GM18520 (cell line): Measurements from ENCODE around the gene SPATA6L.
A peak's percentile ranks its signal among the peaks of the same experiment; 100 is the strongest.
"Not testable (repeated sequence)": the region's sequence is repeated elsewhere in the genome, so short reads cannot be mapped to it uniquely, and the experiment has no call there.

Source experiments
- ATAC-seq: cut with Tn5 transposase; IDR thresholded peaks from one replicate; pipeline ENCODE4 v1.9.1; 2021; ENCODE audit not compliant: unreplicated experiment

The SPATA6L gene

GRCh38 chr9:4639420-4639819 lies 26.9 kb downstream of the SPATA6L start:
- no peak for ATAC-seq

DNA sequence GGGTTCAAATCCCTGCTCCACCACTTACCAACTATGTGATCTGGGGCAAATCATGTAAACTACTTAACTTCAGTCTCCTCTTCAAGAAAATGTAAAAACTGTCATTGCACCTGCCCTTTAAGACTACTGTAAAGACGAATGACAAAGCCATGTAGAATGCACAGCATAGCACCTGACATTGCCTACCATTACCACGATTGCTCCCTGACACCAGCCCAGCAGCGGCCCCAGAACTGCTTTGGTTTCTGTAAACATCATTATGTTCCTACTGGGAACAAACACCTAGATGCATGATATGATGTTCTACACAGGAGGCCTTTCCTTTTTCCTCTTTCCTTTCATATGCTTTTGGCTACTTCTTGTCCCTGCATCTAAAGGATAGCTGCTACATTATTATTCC lies 27.3 kb downstream of the SPATA6L start:
- no peak for ATAC-seq

GRCh38 chr9:4630836-4631235 lies 35.4 kb downstream of the SPATA6L start:
- ATAC-seq, result no peak

- ATAC-seq, result no peak
Measured at GRCh38 chr9:4622016-4622415, 44.3 kb downstream of the SPATA6L start.

DNA sequence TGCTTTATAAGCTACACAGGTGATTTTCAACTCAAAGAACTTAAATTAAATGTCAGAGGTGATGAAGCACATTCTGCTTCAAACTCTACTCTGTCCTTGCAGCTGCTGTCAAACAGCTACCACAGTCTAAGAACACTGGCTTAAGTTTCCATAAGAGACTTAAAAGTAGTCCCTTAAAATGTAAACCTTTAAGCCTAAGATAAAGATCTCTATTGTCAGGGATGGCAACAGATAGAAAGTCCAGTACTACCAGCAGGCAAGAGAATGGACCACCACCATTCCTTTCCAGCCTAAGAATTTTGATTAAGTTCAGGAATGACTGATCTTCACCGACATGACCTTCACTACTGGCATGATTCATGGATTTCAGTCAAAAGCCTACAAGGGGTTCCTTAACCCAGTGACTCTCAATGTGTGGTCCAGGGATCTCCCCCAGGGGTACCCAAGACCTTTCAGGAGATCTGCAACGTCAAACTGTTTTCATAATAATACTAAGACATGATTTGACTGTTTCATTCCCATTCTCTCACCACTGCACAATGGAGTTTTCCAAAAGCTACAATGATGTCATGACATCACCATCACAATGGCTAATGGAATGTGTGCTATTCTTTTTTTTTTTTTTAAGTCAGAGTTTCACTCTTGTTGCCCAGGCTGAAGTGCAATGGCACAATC lies 45.3 kb downstream of the SPATA6L start:
- no peak for ATAC-seq

DNA sequence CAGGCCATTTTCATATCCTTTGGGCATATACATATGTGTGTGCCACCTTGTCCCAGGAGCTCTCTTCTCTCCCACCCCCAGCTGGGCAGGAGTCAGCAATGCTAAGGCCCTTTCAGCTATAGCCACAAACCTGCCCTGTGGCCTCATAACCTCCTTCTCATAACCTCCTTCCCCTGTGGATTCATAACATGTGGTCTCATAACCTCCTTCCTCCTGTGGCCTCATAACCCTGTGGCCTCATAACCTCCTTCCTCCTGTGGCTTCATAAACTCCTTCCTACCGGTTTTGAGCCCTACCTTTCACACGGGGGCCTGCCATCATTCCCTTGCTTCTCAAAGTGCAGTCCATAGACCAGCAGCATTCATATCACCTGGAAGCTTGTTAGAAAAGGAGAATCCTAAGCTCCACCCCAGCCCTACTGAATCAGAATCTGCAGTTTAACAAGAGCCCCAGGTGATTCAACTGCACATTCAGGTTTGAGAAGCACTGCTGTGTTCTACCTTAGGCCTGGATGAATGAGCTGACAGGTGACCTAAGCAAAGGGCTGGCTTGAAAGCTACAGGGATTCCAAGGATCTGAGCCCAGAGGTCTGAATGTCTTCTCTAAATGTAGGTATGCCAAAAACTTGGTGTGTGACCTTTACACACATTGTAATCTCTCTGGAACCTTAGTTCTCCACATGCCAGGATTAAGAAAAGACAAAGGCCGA lies 46.1 kb downstream of the SPATA6L start:
- no peak for ATAC-seq

- no peak for ATAC-seq
Measured at GRCh38 chr9:4618700-4619099, 47.6 kb downstream of the SPATA6L start.

- no peak for ATAC-seq
Measured at GRCh38 chr9:4617752-4618151, 48.5 kb downstream of the SPATA6L start.

DNA sequence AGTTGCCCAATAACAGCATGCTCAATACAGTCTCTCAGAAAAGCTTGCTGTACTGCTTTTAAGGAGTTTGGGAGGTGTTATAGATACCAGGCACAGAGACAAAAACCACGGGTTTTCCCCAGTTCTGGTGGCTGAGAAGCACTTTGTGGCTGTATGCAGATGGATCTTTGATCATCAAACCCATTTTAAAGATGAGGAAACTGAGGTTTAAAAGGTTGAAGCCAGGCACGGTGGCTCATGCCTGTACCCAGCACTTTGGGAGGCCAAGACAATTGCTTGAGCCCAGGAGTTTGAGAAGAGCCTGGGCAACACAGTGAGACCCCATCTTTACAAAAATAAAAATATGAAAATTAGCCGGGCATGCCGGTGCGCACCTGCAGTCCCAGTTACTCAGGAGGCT lies 50.5 kb downstream of the SPATA6L start:
- ATAC-seq, result no peak

- ATAC-seq, result no peak
Measured at GRCh38 chr9:4615251-4615650, 51.0 kb downstream of the SPATA6L start.

- no peak for ATAC-seq
Measured at GRCh38 chr9:4614627-4615026, 51.7 kb downstream of the SPATA6L start.

DNA sequence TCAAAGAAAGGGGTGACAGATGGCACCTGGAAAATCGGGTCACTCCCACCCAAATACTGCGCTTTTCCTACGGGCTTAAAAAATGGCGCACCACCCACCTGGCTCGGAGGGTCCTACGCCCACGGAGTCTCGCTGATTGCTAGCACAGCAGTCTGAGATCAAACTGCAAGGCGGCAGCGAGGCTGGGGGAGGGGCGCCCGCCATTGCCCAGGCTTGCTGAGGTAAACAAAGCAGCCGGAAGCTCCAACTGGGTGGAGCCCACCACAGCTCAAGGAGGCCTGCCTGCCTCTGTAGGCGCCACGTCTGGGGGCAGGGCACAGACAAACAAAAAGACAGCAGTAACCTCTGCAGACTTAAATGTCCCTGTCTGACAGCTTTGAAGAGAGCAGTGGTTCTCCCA lies 60.2 kb downstream of the SPATA6L start:
- not testable (repeated sequence) for ATAC-seq

DNA sequence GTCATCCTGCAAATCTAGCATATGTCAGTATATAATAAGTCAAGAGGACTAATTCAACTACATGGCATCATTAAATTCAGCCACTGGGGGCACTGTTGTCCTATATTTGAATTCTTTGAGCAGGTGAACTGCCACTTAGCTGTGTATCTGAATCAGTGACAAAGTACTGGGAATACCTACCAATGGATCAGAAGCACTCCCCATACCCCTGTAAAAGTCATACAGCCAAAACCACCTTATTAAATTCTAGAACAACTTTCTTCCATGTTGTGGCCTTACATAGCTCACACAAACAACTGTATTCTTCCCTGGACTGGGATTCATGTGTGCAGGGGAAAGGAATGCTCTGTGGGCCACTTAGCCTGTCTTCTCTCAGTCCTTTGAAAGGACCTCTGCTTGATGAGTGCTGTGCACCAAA lies 61.6 kb downstream of the SPATA6L start:
- peak; percentile 43 for ATAC-seq

- no peak for ATAC-seq
Measured at GRCh38 chr9:4603830-4604229, 62.5 kb downstream of the SPATA6L start.

DNA sequence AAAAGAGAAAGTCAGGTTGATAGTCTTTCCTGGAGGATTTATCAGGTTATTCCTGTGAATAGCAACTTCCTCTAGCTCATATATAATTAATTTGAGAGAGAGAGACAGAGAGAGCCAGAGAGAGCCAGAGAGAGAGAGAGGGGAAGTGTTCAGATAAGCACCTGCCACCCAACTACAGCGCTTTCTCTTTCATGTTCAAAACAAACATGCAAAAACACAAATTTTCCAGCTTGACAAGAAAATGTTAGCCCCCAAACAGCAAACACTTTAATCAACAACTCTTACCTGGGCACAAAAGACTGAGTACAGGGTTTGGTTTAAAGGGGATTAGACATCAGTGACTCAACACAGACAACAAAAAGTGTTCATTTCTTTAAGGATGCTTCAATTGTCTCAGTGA lies 65.9 kb downstream of the SPATA6L start:
- ATAC-seq, result no peak

DNA sequence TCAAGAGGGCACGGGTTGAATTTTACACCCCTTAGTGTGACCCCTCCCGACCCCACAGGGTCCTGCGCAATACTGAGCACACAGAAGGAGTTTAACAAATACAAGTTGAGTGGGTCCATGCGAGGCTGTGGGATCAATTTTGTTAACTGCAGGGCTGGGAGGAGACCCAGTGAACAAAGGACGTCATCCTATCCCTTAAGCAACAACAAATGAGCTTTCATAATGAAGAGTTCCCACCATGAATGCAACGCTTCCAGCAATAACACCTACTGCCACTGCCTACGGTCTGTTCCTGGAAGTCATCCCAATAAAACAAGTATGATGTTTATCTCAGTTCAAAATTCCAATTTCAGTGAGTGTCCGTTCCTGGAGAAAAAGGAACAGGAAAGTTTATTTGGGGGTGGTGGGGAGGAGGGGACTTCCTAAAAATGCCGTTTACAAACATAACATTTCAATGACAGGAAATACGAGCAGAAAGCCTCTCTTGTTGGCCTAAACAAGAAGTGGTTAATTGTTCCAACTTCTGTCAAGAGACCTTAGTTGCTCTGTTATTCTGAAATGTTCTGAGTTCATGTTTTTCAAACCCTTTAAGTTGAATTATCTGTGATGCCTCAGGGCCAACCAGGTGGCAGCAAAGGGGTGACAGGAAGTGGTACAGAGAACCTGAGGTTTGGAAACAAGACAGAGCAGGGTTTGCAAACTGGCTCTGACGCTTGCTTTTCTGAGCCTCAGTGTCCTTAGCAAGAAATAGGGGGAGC lies 69.9 kb downstream of the SPATA6L start:
- ATAC-seq, result no peak

- no peak for ATAC-seq
Measured at GRCh38 chr9:4594994-4595393, 71.3 kb downstream of the SPATA6L start.

DNA sequence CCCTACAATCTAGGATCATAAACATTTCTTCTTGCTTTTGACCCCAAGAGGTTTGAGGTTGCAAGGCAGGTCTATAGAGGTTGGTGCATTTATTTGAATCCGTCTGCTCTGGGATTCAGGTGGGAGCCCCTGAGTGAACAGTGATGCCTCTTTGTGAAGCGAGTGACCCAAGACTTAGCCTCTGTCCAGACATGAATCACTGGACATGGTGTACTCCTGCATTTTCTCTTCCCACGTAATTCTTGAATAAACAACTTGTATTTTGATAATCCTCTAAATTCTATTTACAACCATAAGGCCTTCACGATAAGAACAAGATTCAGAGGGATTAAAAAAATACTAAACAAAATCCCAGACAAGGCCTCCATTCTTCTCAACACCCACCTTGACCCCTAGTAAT lies 71.7 kb downstream of the SPATA6L start:
- no peak for ATAC-seq

DNA sequence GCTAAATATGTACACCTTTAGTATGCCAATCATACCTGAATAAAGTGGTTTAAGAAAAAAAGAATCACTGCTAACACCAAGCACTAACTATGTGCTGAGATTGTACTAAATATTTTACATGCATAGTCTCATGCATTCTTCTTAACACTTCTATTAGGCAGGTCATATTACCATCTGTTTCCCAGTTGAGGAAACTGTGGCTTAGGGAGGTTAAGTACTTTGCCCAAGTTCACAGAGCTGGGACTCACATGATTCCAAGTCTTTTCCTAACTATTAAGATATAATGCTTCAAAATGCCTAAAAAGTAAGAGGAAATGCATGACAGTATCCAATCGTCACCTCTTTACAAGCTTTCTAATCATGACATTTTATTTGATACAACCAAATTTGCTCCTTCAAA lies 73.4 kb downstream of the SPATA6L start:
- no peak for ATAC-seq

- no peak for ATAC-seq
Measured at GRCh38 chr9:4592295-4592694, 74.0 kb downstream of the SPATA6L start.

- ATAC-seq, result no peak
Measured at GRCh38 chr9:4591123-4591500, 75.2 kb downstream of the SPATA6L start.
